Fibroblast of villous mesenchyme (primary cell): ENCODE measurements around the gene IGF1R. TPM values are rescaled to one million over a fixed set of nuclear protein-coding genes. Genes with fewer than 3 reads are reported as not detected.
A peak's percentile ranks its signal among the peaks of the same experiment; 100 is the strongest.

Experiments
- DNase-seq: peaks from one replicate; pipeline ENCODE4 v3.0.0-alpha.2; 2010; ENCODE audit warnings: low read depth
- H3K4me3 ChIP-seq: 2 replicates; pipeline ENCODE4 v1.5.1; 2011; ENCODE audit warnings: low read depth, mild to moderate bottlenecking, low read length
- total RNA-seq: library from RNA; depleted of rRNA; stranded (reverse); fragments of >200 nt; gene quantifications from 2 replicates; pipeline ENCODE4 v1.2.3, GENCODE V29; 2012
- TF ChIP-seq, protein P1 (sequence below): IDR thresholded peaks from 2 replicates; pipeline ENCODE4 v1.5.1; 2012; ENCODE audit warnings: low read depth, mild to moderate bottlenecking, low read length; ENCODE audit not compliant: insufficient read depth

The IGF1R gene
- total RNA-seq, 1 donor, result 19.4 TPM

DNA sequence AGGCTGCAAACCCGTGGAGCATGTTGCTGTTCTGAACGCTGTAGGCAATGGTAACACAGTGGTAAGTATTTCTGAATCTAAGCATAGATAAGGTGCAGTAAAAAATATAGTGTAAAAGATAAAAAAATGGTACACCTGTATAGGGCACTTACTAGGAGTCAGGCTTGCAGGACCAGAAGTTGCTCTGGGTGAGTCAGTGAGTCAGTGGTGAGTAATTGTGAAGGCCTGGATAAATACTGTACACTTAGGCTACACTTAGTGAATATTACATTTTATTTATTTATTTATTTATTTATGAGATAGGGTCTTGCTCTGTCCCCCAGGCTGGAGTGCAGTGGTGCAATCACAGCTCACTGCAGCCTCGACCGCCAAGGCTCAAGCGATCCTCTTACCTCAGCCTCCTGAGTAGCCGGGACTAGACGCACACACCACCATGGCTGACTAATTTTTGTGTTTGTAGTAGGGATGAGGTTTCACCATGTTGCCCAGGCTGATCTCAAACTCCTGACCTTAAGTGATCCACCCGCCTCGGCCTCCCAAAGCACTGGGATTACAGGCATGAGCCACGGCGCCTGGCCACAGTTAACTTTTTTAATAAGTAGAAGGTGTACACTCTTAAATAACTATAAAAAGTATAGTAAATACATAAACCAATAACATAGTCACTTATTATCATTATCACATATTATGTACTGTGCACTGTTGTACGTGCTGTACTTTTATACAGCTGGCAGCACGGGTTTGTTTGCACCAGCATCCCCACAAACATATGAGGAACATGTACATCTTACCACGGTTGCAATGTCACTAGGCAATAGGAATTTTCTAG is 155.1 kb downstream of the IGF1R start:
- TF ChIP-seq, protein P1, sequence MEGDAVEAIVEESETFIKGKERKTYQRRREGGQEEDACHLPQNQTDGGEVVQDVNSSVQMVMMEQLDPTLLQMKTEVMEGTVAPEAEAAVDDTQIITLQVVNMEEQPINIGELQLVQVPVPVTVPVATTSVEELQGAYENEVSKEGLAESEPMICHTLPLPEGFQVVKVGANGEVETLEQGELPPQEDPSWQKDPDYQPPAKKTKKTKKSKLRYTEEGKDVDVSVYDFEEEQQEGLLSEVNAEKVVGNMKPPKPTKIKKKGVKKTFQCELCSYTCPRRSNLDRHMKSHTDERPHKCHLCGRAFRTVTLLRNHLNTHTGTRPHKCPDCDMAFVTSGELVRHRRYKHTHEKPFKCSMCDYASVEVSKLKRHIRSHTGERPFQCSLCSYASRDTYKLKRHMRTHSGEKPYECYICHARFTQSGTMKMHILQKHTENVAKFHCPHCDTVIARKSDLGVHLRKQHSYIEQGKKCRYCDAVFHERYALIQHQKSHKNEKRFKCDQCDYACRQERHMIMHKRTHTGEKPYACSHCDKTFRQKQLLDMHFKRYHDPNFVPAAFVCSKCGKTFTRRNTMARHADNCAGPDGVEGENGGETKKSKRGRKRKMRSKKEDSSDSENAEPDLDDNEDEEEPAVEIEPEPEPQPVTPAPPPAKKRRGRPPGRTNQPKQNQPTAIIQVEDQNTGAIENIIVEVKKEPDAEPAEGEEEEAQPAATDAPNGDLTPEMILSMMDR, result no peak
- DNase-seq, result no peak
- no peak overlapping the region for H3K4me3 ChIP-seq

DNA sequence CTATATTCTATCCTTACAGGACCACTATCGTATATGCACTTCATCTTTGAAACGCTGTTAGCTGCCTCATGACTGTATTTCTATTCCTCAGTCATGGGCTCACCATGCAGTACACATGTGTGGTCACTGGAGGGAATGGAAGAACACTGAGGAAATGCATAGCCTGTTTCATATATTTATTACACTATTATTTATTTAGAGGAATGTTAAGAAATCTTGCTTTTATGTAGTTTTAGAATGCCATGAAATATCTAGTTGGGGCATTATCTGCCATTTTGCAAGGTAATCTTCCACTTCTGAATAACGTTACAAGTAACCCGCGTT is 155.7 kb downstream of the IGF1R start:
- no peak overlapping the region for H3K4me3 ChIP-seq
- TF ChIP-seq, protein P1, result peak; percentile 35
- peak; percentile 21 for DNase-seq

DNA sequence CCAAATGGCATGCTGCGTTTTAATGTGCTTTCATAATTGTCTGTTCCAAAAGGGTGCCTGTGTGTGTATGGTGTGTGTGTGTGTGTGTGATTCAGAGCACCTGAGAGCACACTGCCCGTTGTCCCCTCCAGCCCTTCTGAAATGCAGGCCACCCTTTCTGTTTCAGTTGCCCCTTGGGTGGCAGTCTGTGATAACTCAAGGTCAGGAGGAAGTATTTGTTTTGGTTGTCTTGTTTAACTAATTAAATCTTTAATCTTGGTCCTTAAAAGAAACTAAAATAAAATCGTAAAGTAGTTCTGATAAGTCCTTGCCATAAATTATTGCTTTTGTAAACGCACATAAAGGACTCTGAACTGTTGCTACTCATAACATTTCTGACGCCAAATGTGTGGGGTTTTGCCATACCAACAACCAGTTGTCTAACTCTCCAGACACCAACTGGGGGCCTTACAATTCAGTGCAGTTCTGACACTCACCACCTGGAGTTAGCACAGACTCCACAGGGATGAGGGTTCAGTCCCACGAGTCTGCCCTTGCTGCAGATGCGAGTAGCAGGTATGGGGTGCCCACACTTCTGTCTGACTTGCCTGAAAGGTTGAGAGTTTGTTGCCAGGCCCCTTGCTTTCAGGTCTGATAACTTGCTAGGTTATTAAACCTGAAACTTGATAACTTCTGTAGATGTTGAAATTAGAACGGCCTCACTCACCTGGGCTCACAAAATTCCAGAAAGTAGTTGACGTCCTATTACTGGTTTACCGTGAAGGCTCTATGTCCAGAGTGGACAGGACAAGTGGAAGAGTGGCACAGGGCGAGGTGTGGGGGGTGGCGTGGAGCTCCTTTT is 157.3 kb downstream of the IGF1R start:
- DNase-seq, result peak; percentile 82
- no peak overlapping the region for H3K4me3 ChIP-seq
- TF ChIP-seq, protein P1, result peak; percentile 55

DNA sequence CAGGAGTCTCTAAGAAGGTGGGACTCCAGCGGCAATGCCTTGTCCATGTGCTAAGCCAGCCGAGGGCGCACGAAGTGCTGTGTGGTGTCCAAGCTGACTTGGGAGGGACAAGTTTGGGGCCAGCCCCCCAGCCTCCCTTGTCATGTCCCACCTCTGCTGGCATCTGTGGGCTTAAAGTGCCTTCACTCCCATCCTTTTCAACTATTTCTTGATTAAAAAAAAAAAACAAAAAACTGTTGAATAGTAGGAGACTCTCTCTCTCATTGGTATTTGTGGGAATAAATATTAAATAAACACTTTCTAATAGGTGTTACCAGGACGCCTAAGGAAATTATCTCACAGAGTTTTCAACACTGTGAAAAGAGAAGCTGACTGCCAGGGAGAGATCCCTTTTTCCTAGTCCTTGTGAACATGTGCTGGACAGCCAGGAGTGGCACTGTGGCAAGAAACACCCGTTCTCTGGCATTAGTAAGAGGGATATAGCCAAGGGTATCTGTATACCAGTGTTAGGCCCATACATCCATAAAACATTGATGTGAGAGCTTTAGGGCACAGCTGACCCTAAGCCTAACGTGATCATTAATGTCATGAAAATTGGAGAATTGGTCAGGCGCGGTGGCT is 158.0 kb downstream of the IGF1R start:
- DNase-seq, result no peak
- H3K4me3 ChIP-seq, result no peak overlapping the region
- TF ChIP-seq, protein P1, result no peak

DNA sequence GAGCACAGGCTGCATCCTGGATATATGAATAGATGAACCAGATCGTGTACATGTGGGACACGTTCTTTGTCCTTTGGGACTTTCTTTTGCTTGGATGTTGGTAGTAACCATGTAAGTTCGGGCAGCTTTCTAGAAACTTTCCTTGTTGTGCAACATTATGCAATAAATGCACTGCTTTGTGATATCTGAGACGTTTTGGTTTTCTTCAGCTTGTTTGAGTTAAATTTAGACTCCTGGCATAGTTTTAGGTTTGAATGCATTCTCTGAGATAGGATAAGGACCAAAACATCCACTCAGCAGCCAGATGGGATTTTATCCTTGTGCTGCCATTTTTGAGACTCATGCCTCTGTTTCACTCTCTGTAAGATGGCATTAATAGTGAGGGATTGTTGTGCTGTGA is 158.9 kb downstream of the IGF1R start:
- TF ChIP-seq, protein P1, result no peak
- H3K4me3 ChIP-seq, result no peak overlapping the region
- peak; percentile 94 for DNase-seq

DNA sequence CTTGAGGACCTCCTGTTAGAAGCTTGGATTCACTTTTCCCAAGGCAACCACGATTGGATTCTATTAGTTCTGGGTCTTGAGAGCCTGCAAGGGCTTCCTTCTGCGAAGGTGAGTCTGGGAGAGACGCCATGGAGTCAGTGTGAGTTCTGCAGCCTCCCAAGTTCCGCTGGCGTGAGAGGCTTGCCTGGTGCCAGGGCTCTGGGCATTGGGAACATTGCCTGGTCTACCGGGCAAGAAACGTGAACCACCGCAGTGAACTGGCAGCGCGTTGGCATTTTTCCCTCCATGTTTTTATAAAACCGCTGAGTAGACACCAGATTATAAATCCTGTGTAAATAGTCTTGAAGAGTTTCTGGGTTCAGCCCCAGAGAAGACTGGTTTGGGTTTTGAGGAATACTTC is 160.9 kb downstream of the IGF1R start:
- H3K4me3 ChIP-seq, result no peak overlapping the region
- TF ChIP-seq, protein P1, result no peak
- DNase-seq, result no peak
